HG03439 (cell line): ENCODE data around the gene ABCB11.
"Not testable (repeated sequence)": the region's sequence is repeated elsewhere in the genome, so short reads cannot be mapped to it uniquely, and the experiment has no call there.

ENCODE experiments used
- ATAC-seq: cut with Tn5 transposase; IDR thresholded peaks from one replicate; pipeline ENCODE4 v1.9.1; 2021; ENCODE audit warnings: mild to moderate bottlenecking, moderate library complexity; ENCODE audit not compliant: unreplicated experiment

The ABCB11 gene

GRCh38 chr2:169031202-169031601, at the start of gene ABCB11:
Gene ABCB11 (minus strand): TSS chr2:169031324. CDS start chr2:169018125, 13,199 bp downstream.
- no peak for ATAC-seq

- ATAC-seq = peak; percentile 91
Observed at GRCh38 chr2:169080250-169081069, 49.3 kb upstream of the ABCB11 start.

- ATAC-seq = no peak
Observed at GRCh38 chr2:169077674-169078240, 46.6 kb upstream of the ABCB11 start.

GRCh38 chr2:169073963-169074751, 43.0 kb upstream of the ABCB11 start:
- peak; percentile 50 for ATAC-seq

- ATAC-seq = no peak
Observed at GRCh38 chr2:169073211-169073962, 42.3 kb upstream of the ABCB11 start.

- no peak for ATAC-seq
Observed at GRCh38 chr2:169072163-169072925, 41.2 kb upstream of the ABCB11 start.

- ATAC-seq = no peak
Observed at GRCh38 chr2:169071455-169071854, 40.3 kb upstream of the ABCB11 start.

GRCh38 chr2:169069833-169070232, 38.7 kb upstream of the ABCB11 start:
- ATAC-seq = no peak

- no peak for ATAC-seq
Observed at GRCh38 chr2:169069341-169069740, 38.2 kb upstream of the ABCB11 start, which contains the start of gene DHRS9. Gene DHRS9 (plus strand): TSS chr2:169069563. CDS start chr2:169081582, 12,019 bp downstream.

GRCh38 chr2:169066897-169067296, 35.8 kb upstream of the ABCB11 start:
- no peak for ATAC-seq

- no peak for ATAC-seq
Observed at GRCh38 chr2:169065864-169066517, 34.9 kb upstream of the ABCB11 start.

- no peak for ATAC-seq
Observed at GRCh38 chr2:169065422-169065821, 34.3 kb upstream of the ABCB11 start.

- ATAC-seq = not testable (repeated sequence)
Observed at GRCh38 chr2:169064199-169064598, 33.1 kb upstream of the ABCB11 start.

- not testable (repeated sequence) for ATAC-seq
Observed at GRCh38 chr2:169054575-169054974, 23.5 kb upstream of the ABCB11 start.

- no peak for ATAC-seq
Observed at GRCh38 chr2:169050476-169051240, 19.5 kb upstream of the ABCB11 start.

- no peak for ATAC-seq
Observed at GRCh38 chr2:169049142-169049541, 18.0 kb upstream of the ABCB11 start.

- ATAC-seq = no peak
Observed at GRCh38 chr2:169047256-169048250, 16.4 kb upstream of the ABCB11 start.
